SK-N-DZ (cell line): ENCODE measurements around the gene RGS19.

Experiments
- DNase-seq: peaks from one replicate; pipeline ENCODE4 v3.0.0-alpha.2; 2015; ENCODE audit warnings: low spot score

Gene RGS19

GRCh38 chr20:64108731-64109681 is 29.7 kb upstream of the RGS19 start:
- no peak for DNase-seq

- DNase-seq: no peak
Measured at GRCh38 chr20:64107736-64108457, 28.6 kb upstream of the RGS19 start.

- DNase-seq: peak; percentile 86
Measured at GRCh38 chr20:64106981-64107735, 27.8 kb upstream of the RGS19 start, which contains the start of gene NPBWR2. Gene NPBWR2, minus strand, starts transcription at chr20:64107565. Its CDS starts 734 bp downstream, at chr20:64106831.

GRCh38 chr20:64106435-64106961 is 27.2 kb upstream of the RGS19 start:
- DNase-seq: no peak

DNA sequence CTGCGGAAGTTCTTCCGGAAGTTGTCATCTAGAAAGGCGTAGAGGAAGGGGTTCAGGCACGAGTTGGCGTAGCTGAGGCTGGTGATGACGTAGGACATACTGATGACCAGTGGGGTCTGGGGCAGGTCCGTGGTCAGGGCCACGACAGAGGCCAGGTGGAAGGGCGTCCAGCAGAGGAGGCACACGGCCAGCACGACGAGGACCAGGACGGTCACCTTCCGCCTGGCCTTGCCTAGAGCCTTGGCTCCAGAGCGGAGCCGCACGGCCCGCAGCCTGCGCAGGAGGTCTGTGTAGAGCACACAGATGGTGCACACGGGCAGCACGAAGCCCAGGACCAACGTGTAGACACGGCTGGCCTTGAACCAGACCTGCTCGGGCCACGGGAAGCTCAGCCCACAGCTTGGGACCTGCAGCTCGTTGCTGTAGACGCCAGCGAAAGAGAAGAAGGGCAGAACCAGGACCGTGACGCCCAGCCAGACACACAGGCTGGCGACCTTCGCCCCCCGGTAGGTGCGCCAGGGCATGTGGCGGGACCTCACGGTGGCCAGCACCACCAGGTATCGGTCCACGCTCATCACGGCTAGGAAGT is 26.6 kb upstream of the RGS19 start:
- DNase-seq: no peak

GRCh38 chr20:64104667-64105451 is 25.5 kb upstream of the RGS19 start:
- no peak for DNase-seq

DNA sequence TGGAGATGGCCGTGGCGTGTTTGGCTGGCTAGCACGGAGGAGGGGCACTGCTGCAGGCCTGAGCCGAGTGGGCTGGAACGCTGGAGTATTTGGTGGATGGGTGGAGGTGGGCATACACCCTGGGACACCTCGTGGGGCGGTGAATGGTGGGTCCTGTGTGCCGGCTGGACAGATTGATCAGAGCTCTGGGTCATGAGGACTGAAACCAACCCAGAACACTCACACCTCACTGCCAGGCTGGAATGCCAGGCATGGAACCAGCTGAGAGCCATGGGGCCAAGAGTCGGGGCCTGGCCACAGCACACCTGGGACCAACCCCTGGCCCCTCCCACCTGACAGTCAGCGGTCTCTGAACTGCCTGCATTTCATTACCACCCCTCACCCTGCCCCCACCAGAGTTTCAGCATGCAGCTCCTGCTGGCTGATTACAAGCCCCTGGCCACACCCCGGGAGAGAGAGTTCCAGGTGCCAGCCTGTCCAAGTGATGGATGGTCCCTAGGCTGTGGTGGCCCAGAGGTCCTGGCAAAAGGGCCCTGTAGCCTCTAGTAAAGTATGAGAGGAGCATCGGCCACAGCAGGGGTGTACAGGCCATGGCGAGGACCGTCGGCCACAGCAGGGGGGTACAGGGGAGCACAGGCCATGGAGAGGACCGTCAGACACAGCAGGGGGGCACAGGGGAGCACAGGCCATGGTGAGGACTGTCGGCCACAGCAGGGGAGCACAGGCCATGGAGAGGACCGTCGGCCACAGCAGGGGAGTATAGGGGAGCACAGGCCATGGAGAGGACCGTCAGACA is 24.8 kb upstream of the RGS19 start:
- DNase-seq: no peak

DNA sequence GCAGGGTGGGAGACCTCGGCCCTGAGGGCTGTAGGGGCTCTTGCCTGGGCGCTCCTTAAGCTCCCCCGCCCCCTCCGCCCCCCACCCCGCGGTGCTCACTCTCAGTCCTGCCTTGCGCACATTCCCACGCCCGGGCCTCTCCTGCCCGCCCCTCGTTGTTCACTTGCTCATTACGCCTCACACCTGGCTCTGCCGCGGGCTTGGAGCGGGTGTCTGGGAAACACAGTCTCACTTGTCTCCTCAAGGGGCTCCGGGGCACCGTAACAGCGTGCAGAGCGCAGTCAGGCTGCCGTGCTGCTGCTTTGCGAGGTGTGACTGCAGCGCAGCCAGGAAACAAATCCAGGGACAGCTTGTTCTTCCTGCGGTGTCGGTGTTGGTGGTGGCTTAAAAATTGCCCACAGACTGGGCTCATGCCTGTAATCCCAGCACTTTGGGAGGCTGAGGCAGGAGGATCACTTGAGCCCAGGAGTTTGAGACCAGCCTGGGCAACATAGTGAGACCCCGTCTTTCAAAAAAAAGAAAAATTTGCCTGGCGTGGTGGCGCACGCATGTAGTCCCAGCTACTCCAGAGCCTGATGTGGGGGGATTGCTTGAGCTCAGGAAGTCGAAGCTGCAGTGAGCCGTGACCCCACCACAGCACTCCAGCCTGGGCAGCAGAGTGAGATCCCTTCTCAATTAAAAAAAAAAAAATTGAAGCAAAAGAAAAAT is 23.5 kb upstream of the RGS19 start:
- peak; percentile 83 for DNase-seq

DNA sequence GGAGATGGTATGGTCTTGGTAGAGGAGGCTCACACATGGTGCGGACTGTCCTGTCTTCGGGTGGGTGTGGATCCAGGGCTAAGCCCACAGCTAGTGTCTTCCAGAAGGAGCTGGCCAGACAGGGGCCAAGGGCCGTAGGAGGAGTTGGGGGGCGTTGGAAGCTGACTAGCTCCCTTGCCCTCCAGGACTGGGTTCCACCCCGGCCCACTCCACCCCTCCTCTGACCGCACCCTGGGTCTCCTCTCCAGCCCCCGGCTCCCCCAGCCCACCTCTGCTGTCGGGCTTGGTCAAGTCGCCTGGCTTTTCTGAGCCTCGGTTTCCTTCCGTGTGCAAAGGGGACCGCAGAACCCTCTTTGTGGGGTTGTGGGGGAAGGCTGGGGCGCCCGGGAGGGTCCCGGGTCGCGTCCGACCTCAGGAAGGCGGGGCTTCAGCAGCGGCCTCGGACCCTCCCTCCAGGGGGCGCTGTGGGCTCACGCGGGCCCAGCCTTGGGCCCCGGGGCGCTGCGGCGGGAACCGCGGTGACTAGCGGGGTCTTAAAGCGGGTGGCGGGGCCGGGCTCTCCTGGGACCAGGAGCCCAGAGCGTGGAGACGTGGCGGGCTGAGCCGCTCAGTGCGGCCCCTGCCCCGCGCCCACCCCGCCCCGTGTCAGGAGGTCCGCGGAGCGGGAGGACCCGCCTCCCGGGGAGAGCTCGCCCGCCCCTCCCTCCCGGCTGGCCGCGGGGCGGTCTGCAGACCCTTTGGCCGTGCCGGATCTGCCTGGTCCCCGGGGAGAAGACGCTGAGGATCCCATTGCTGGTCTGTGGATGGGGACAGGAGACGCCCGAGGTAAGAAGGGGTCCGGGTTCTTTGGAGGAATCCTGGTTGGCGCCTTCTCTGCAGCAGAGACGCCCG is 22.7 kb upstream of the RGS19 start:
- peak; percentile 86 for DNase-seq

GRCh38 chr20:64100946-64101688 is 21.8 kb upstream of the RGS19 start:
- no peak for DNase-seq

DNA sequence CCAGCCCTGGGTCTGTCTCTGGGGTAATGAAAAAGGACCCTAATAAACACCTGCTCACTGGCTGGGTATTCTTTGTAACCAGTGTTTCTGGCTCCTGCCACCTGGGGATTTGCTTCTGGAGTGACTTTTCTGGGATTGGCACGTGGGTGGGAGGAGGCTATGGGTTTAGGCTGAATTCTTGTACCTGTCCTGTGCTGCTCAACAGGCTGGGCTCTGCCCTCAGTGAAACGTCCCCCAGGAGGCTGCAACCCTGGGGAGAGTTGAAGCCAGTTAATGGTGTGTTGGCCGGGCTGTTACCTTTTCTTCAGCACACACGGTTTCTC is 21.2 kb upstream of the RGS19 start:
- DNase-seq: no peak

- no peak for DNase-seq
Measured at GRCh38 chr20:64099880-64100565, 20.7 kb upstream of the RGS19 start.

DNA sequence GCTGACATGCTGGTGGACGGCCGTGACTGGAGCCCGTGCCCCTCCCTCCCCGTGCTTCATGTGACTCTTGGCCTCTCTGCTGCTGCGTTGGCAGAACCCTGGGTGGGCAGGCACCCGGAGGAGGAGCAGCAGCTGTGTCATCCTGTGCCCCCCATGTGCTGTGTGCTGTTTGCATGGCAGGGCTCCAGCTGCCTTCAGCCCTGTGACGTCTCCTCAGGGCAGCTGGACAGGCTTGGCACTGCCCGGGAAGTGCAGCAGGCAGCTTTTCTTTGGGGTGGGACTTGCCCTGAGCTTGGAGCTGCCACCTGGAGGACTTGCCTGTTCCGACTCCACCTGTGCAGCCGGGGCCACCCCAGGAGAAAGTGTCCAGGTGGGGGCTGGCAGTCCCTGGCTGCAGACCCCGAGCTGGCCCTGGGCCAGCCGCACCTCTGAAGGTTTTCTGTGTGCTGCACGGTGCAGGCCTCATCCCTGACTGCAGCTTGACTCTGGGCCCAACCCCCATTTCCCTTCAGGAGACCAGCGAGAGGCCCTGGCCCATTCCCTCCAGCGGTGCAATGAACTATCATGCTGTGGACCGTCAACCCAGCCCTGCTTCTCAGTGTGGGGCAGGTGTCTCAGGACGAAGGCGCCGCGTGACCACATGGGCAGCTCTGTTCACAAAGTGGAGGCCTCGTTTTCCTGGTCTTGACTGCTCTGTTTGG is 19.9 kb upstream of the RGS19 start:
- DNase-seq: no peak

GRCh38 chr20:64098471-64099013 is 19.2 kb upstream of the RGS19 start:
- DNase-seq: no peak

GRCh38 chr20:64096535-64096934 is 17.2 kb upstream of the RGS19 start:
- DNase-seq: no peak

- DNase-seq: no peak
Measured at GRCh38 chr20:64095927-64096326, 16.6 kb upstream of the RGS19 start.
